Measurements from ENCODE around the gene PRR18.

DNA sequence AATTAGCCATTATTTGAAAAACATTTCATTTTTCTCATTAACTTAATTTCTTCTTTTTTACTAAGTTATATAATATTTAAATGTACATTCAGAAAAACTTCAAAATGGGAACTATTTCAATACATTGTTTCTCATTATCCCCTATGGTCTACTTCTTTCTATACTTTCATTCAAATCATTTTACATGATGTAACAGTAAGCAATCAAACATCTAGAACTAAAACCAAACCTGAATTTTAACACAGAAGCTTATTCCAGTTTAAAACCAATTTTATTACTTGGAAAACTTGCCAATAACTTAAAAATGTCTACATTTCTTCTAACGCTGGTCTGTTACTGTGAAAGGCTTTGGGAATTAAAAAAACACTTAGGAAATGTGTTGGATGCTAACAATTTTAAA, 4.6 kb upstream of the PRR18 start:
- TF ChIP-seq CTCF (IDR thresholded peaks at IDR 0.05) (no peak), ZFX (IDR thresholded peaks at IDR 0.05; ENCODE audit: borderline replicate concordance) (no peak)

Data from 22Rv1 (cell line).